Spleen (tissue), 11 donors: Measurements from ENCODE around the gene C5orf63. TPM values are rescaled to one million over a fixed set of nuclear protein-coding genes. Genes with fewer than 3 reads are reported as not detected.
"Not testable (repeated sequence)": the region's sequence is repeated elsewhere in the genome, so short reads cannot be mapped to it uniquely, and the experiment has no call there.

Experiments
- DNase-seq: peaks from one replicate; pipeline ENCODE4 v3.0.0-alpha.2; 2020
- H3K27ac ChIP-seq, 8 donors: fragments of 200-600 bp; sonication (generic) in 7 of 8; 1 replicate in 4 of 8; 2 replicates in 4 of 8; pipeline versions ENCODE4 v1.5.0 to v1.8.0; 2016 to 2021; ENCODE audit warnings: inconsistent platforms in 4 of 8, mild to moderate bottlenecking in 4 of 8, moderate library complexity in 1 of 8
- H3K27me3 ChIP-seq, 7 donors: fragments of 200-600 bp; sonication (generic) in 6 of 7; replicated peaks in 1 of 7; 1 replicate in 4 of 7; 2 replicates in 3 of 7; pipeline versions ENCODE4 v1.5.0 to v1.8.0; 2016 to 2021; ENCODE audit warnings: inconsistent platforms in 3 of 7, mild to moderate bottlenecking in 1 of 7
- H3K36me3 ChIP-seq, 6 donors: fragments of 200-600 bp; sonication (generic) in 5 of 6; 1 replicate in 4 of 6; 2 replicates in 2 of 6; pipeline versions ENCODE4 v1.5.0 to v1.8.0; 2016 to 2021; ENCODE audit warnings: inconsistent platforms in 2 of 6
- H3K4me1 ChIP-seq, 6 donors: fragments of 200-600 bp; sonication (generic) in 5 of 6; 1 replicate in 3 of 6; 2 replicates in 3 of 6; pipeline versions ENCODE4 v1.5.0 to v1.8.0; 2016 to 2021; ENCODE audit warnings: inconsistent platforms in 3 of 6
- H3K4me3 ChIP-seq, 8 donors: fragments of 200-600 bp; sonication (generic) in 7 of 8; 1 replicate in 4 of 8; 2 replicates in 4 of 8; pipeline versions ENCODE4 v1.5.0 to v1.8.0; 2016 to 2021; ENCODE audit warnings: inconsistent platforms in 4 of 8, mild to moderate bottlenecking in 4 of 8, moderate library complexity in 2 of 8
- H3K9me3 ChIP-seq, 8 donors: fragments of 200-600 bp; sonication (generic) in 7 of 8; 1 replicate in 4 of 8; 2 replicates in 4 of 8; pipeline versions ENCODE4 v1.5.0 to v1.8.0; 2016 to 2021; ENCODE audit warnings: inconsistent platforms in 4 of 8
- POLR2A ChIP-seq, 3 donors: fragments of 450-650 bp; IDR thresholded peaks; one replicate each; pipeline ENCODE4 v1.5.1; 2017; ENCODE audit warnings: antibody characterized with exemption in 3 of 3, mild to moderate bottlenecking in 1 of 3
- POLR2AphosphoS5 ChIP-seq, 3 donors: sonication (generic); formaldehyde crosslinking; IDR thresholded peaks; one replicate each; pipeline ENCODE4 v1.5.1; 2017; ENCODE audit warnings: antibody characterized with exemption in 3 of 3
- WGBS, 5 donors: extraction: QIAGEN DNeasy Blood & Tissue Kit in 3 of 5; methylation state at CpG; one replicate each; pipeline versions ENCODE4 v1.1.5 to v1.1.7; 2013 to 2018; 5-methylcytosine and 5-hydroxymethylcytosine counted together
- intact Hi-C: fragments of 100-400 bp; cut with DNase I; formaldehyde crosslinking; loops from one replicate; pipeline ENCODE4 v1.15.0; 2023; ENCODE audit warnings: low total_unique reads
- polyA plus RNA-seq, 3 donors: library from polyadenylated mRNA; stranded (reverse); fragments of 200-250 nt; gene quantifications; one replicate each; pipeline ENCODE4 v1.2.1, GENCODE V29; 2013
- total RNA-seq, 7 donors: library from RNA; depleted of rRNA in 3 of 7; stranded (reverse); fragments of >200 nt in 3 of 7; fragmentation: NEBNext Ultra II Directional in 4 of 7; extraction: Animal tissue kit (Norgen Biotek cat#: 25700) in 4 of 7; gene quantifications; one replicate each; pipeline versions ENCODE4 v1.1.0 to v1.2.1, GENCODE V29; 2016 to 2021
- TF ChIP-seq, protein P1 (sequence below), 11 experiments: fragments of 200-600 bp in 7 of 11; fragments of 450-650 bp in 4 of 11; sonication (generic) in 4 of 11; IDR thresholded peaks in 8 of 11; conservative IDR thresholded peaks in 3 of 11; 1 replicate in 7 of 11; 2 replicates in 4 of 11; pipeline versions ENCODE4 v1.4.0 to v1.8.0; 2016 to 2021; ENCODE audit warnings: antibody characterized with exemption in 11 of 11, inconsistent platforms in 4 of 11, mild to moderate bottlenecking in 1 of 11
- donor health status: healthy with polysubstance abuse.
- donor health status: DM: no; HTN: no; CAD: no; lungs with moderate emphysema.
- donor health status: DM: no; HTN: no; CAD: no.
- donor health status: Bipolar disorder and iron deficiency.
- donor health status: healthy.
- donor health status: DM: no; HTN: no; CAD: no.
- donor health status: DM: yes; HTN: yes; CAD: no.

C5orf63 gene
- total and polyA plus RNA-seq, 10 donors = 2.3 to 10.1 (median 4.8) TPM

DNA sequence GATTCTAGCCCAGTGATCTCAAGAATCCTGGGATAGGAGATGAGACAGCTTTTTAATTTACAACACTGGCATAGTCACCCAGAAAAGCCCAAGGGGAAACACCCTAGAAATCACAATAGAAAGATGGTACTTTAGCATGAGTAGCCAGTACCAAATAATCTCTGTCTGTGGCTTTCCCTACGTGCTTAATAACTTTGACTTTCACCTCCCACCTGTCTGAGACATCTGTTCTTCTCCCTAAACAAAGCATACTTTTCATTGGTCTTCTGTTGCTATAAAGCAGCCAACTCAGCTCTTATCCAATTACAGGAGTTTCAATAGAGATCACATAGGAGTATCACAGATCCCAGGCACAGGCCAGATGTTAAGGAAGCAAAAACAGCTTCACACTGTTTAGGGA lies 53.4 kb downstream of the C5orf63 start:
- no peaks in the 10 kb centered on the region for H3K36me3 ChIP-seq
- no peaks in the 10 kb centered on the region for H3K27me3 ChIP-seq
- peaks cover 0 to 5% (median 0%) of the 10 kb centered on the region in 8 donors for H3K9me3 ChIP-seq
- intact Hi-C loops = no loop called here
- no peak overlapping the region for H3K27ac ChIP-seq
- no peak for DNase-seq
- H3K4me1 ChIP-seq = peaks cover 0 to 18% (median 0%) of the 10 kb centered on the region in 6 donors
- WGBS, 5 donors = 58 to 84% (median 63%) methylated on average over 1 of the region's 1 CpG
- no peak overlapping the region for H3K4me3 ChIP-seq
- TF ChIP-seq, protein P1, sequence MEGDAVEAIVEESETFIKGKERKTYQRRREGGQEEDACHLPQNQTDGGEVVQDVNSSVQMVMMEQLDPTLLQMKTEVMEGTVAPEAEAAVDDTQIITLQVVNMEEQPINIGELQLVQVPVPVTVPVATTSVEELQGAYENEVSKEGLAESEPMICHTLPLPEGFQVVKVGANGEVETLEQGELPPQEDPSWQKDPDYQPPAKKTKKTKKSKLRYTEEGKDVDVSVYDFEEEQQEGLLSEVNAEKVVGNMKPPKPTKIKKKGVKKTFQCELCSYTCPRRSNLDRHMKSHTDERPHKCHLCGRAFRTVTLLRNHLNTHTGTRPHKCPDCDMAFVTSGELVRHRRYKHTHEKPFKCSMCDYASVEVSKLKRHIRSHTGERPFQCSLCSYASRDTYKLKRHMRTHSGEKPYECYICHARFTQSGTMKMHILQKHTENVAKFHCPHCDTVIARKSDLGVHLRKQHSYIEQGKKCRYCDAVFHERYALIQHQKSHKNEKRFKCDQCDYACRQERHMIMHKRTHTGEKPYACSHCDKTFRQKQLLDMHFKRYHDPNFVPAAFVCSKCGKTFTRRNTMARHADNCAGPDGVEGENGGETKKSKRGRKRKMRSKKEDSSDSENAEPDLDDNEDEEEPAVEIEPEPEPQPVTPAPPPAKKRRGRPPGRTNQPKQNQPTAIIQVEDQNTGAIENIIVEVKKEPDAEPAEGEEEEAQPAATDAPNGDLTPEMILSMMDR (IDR thresholded peaks at IDR 0.05 in 8 of 11, conservative IDR thresholded peaks at IDR 0.05 in 3 of 11) = no peak
- TF ChIP-seq POLR2AphosphoS5 (IDR thresholded peaks at IDR 0.05) (no peak), POLR2A (IDR thresholded peaks at IDR 0.05) (no peak)

DNA sequence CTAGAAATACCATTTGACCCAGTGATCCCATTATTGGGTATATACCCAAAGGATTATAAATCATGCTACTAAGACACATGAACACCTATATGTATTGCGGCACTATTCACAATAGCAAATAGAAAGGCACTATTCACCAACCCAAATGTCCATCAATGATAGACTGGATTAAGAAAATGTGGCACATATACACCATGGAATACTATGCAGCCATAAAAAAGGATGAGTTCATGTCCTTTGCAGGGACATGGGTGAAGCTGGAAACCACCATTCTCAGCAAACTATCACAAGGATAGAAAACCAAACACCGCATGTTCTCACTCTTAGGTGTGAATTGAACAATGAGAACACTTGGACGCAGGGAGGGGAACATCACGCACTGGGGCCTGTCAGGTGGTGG lies 56.6 kb downstream of the C5orf63 start:
- H3K27me3 ChIP-seq, H3K9me3 ChIP-seq, H3K27ac ChIP-seq, intact Hi-C loops, DNase-seq, H3K36me3 ChIP-seq, H3K4me3 ChIP-seq: not testable (repeated sequence)
- WGBS, 5 donors = 94 to 100% (median 99%) methylated on average over 4 of the region's 4 CpGs
- H3K4me1 ChIP-seq = peaks cover 5 to 50% (median 16%) of the 10 kb centered on the region in 6 donors

DNA sequence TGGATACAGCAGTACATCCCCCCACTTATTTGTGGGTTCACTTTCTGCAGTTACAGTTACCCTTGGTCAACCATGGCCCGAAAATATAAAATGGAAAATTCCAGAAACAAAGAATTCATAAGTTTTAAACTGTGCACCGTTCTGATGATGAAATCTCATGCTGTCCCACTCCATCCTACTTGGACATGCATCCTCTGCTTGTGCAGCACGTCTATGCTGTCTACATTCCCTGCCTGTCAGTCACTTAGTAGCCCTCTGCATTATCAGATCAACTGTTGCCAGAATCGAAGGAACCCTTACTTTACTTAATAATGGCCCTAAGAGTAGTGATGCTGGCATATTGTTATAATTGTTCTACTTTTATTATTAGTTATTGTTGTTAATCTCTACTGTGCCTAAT lies 57.6 kb downstream of the C5orf63 start:
- Histone ChIP-seq H3K4me1 (peaks cover 5 to 53% (median 16%) of the 10 kb centered on the region in 6 donors), H3K9me3 (peaks cover 0 to 5% (median 0%) of the 10 kb centered on the region in 8 donors), H3K4me3 (no peak overlapping the region), H3K36me3 (no peaks in the 10 kb centered on the region), H3K27ac (no peak overlapping the region), H3K27me3 (no peaks in the 10 kb centered on the region)
- intact Hi-C loops = no loop called here
- no peak for TF ChIP-seq POLR2AphosphoS5 (IDR thresholded peaks at IDR 0.05)
- TF ChIP-seq, protein P1 (IDR thresholded peaks at IDR 0.05 in 8 of 11, conservative IDR thresholded peaks at IDR 0.05 in 3 of 11) = no peak
- no peak for TF ChIP-seq POLR2A (IDR thresholded peaks at IDR 0.05)
- DNase-seq = no peak
- WGBS, 5 donors = 77 to 83% (median 81%) methylated on average over 4 of the region's 4 CpGs

DNA sequence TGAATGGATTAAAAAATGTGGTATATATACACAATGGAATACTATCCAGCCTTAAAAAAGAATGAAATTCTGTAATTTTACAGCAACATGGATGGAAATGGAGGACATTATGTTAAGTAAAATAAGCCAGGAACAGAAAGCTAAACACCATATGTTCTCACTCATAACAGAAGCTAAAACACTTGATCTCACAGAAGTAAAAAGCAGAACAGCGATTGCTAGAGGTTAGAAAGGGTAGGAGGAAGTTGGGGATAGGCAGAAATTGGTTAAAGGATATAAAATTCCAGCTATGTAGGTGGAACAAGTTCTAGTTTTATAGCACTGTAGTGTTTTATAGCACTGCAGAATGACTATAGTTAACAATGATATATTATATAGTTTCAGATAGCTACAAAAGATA lies 58.7 kb downstream of the C5orf63 start:
- no peak for DNase-seq
- Histone ChIP-seq H3K4me3 (no peak overlapping the region), H3K4me1 (peaks cover 5 to 46% (median 16%) of the 10 kb centered on the region in 6 donors), H3K27ac (no peak overlapping the region), H3K27me3 (no peaks in the 10 kb centered on the region), H3K9me3 (peaks cover 0 to 5% (median 0%) of the 10 kb centered on the region in 8 donors), H3K36me3 (no peaks in the 10 kb centered on the region)
- TF ChIP-seq, protein P1 (IDR thresholded peaks at IDR 0.05 in 8 of 11, conservative IDR thresholded peaks at IDR 0.05 in 3 of 11) = no peak
- TF ChIP-seq POLR2AphosphoS5 (IDR thresholded peaks at IDR 0.05) (no peak), POLR2A (IDR thresholded peaks at IDR 0.05) (no peak)
- WGBS, 5 donors = 28 to 46% (median 31%) methylated on average over 1 of the region's 1 CpG
- intact Hi-C loops = no loop called here

DNA sequence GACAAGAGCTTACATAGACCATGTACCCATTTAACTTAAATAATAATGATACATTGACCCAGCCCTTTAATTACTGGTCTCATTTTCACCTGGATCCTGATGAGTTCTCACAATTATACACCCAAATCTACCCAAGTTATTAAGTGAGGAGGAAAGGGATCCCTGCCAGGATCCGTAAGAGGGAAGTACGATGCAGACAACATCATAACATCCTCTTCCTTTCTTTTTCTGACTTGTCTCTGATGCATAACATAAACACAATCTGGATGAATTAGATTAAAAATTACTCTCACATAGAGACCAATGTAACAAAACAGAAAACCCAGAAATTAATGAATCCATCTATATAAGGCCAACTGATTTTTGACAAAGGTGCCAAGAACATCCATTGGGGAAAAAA lies 59.9 kb downstream of the C5orf63 start:
- Histone ChIP-seq H3K4me3 (no peak overlapping the region), H3K36me3 (no peaks in the 10 kb centered on the region), H3K27me3 (no peaks in the 10 kb centered on the region), H3K9me3 (peaks cover 0 to 5% (median 0%) of the 10 kb centered on the region in 8 donors), H3K4me1 (peaks cover 5 to 43% (median 16%) of the 10 kb centered on the region in 6 donors), H3K27ac (no peak overlapping the region)
- no peak for DNase-seq
- no peak for TF ChIP-seq POLR2A (IDR thresholded peaks at IDR 0.05)
- TF ChIP-seq, protein P1 (IDR thresholded peaks at IDR 0.05 in 8 of 11, conservative IDR thresholded peaks at IDR 0.05 in 3 of 11) = no peak
- TF ChIP-seq POLR2AphosphoS5 (IDR thresholded peaks at IDR 0.05) = no peak
- intact Hi-C loops = no loop called here
- WGBS, 5 donors = 17 to 40% (median 29%) methylated on average over 2 of the region's 2 CpGs
